Measurements from ENCODE around the gene ALDH3B1.

ALDH3B1 gene

GRCh38 chr11:68036717-68037239, 26.7 kb downstream of the ALDH3B1 start:
- Histone ChIP-seq H3K4me1 (peaks cover 64 to 79% (median 69%) of the 10 kb centered on the region in 10 experiments), H3K27me3 (no peaks in the 10 kb centered on the region), H3K4me2 (peak overlapping the region; percentile 93 to 100 (median 98)), H3K9me3 (replicated peaks in 1 of 11) (no peaks in the 10 kb centered on the region), H3K4me3 (peak overlapping the region in 4 of 10 experiments; percentile 6 to 43 (median 31); a peak in 4 of 20 replicates), H3K27ac (peak overlapping the region; percentile 73 to 92 (median 88)), H4K20me1 (peaks cover 8 to 15% (median 13%) of the 10 kb centered on the region in 11 experiments; a peak in 18 of 22 replicates), H3K9ac (peak overlapping the region; percentile 57 to 89 (median 84)), H3K36me3 (peaks cover 22 to 55% (median 29%) of the 10 kb centered on the region in 11 experiments)
- no peak for TF ChIP-seq Cebpa-rat (IDR thresholded peaks at IDR 0.05)

- Histone ChIP-seq H3K27me3 (no peaks in the 10 kb centered on the region), H3K4me3 (peak overlapping the region in 4 of 10 experiments; percentile 79 to 94 (median 90); a peak in 4 of 20 replicates), H3K4me1 (peaks cover 67 to 79% (median 72%) of the 10 kb centered on the region in 10 experiments), H3K9me3 (replicated peaks in 1 of 11) (no peaks in the 10 kb centered on the region), H4K20me1 (peaks cover 16 to 24% (median 22%) of the 10 kb centered on the region in 11 experiments), H3K4me2 (peak overlapping the region; percentile 93 to 100 (median 98)), H3K27ac (peak overlapping the region; percentile 79 to 92 (median 88)), H3K36me3 (peaks cover 24 to 56% (median 32%) of the 10 kb centered on the region in 11 experiments), H3K9ac (peak overlapping the region; percentile 79 to 90 (median 86); a peak in 21 of 22 replicates)
- no peak for TF ChIP-seq Cebpa-rat (IDR thresholded peaks at IDR 0.05)
Measured at GRCh38 chr11:68037411-68038225, 27.5 kb downstream of the ALDH3B1 start.

DNA sequence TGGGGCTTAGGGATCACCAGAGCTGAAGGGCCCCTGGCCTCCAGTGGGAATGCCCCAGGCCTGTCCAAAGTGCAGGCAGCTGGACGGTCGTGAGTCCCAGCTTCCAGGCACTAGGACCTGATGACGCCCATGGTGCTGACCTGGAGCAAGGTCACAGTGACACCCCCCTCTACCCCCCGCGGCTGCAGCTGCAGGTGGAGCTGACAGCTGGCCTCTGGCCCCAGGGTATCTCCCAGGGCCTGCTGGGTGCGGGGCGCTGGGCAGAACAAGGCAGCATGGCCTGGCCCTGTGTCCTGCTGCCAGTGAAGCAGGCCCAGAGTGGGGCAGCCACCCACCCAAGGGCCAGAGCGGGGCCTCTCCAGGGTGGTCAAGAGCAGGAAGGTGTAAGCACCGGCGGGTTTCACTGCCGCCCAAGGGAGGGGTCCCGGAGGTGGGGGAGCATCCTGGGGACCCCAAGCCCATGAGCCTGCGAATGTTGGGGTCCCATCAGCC, 28.1 kb downstream of the ALDH3B1 start:
- no peaks in the 10 kb centered on the region for H3K9me3 ChIP-seq (replicated peaks in 1 of 11)
- TF ChIP-seq Cebpa-rat (IDR thresholded peaks at IDR 0.05): no peak
- peaks cover 73 to 84% (median 77%) of the 10 kb centered on the region in 10 experiments for H3K4me1 ChIP-seq
- H3K27ac ChIP-seq: peak overlapping the region; percentile 70 to 92 (median 88)
- H3K36me3 ChIP-seq: peaks cover 24 to 56% (median 32%) of the 10 kb centered on the region in 11 experiments
- H3K9ac ChIP-seq: peak overlapping the region; percentile 79 to 90 (median 86)
- H3K27me3 ChIP-seq: no peaks in the 10 kb centered on the region
- H3K4me3 ChIP-seq: peak overlapping the region; percentile 67 to 94 (median 77)
- peak overlapping the region; percentile 93 to 100 (median 98) for H3K4me2 ChIP-seq
- peaks cover 23 to 30% (median 28%) of the 10 kb centered on the region in 11 experiments for H4K20me1 ChIP-seq

DNA sequence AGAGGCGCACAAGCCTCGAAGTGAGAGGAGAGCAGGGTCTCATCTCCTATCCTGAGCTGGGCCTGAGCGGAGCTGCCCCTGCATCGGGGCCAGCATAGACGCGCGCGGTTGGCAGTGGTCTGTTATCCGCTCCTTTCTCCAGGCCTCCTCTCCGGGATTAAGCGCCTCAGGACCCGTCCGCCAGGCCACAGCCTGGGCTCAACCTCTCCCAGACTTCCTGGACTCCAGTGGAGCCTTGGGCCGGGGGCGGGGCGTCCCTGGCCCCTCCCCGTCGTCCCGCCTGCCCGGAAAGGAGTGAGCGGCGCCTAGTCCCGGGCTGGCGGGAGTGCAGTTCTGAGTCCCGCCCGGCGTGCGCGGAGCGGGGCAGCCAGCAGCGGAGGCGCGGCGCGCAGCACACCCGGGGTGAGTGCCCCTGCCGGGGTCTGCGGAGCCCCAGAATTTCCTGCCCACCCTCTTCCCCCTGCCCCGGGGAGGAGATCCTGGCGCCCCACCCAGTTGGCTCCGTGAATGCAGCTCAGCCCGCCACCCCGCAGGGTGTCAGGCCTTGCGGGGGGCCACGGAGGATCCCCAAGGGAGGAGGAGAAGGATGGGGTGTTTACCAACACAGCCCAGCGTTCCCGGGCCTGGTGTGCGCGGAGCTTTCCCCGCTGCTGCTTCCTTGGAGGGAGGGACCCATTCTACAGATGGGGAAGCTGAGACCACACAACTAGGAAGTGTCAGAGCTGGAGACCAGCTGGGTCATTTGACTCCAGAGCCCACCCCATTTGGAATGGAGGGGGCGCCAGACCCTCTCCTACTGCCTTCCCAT, 28.8 kb downstream of the ALDH3B1 start, which contains the start of gene TCIRG1:
TSS of gene TCIRG1 (plus strand) at position 308 of the 808 bp plus-strand sequence. CDS start 2,247 bp downstream, outside the sequence.
- no peak for TF ChIP-seq Cebpa-rat (IDR thresholded peaks at IDR 0.05)
- H3K27me3 ChIP-seq: no peaks in the 10 kb centered on the region
- H3K36me3 ChIP-seq: peaks cover 24 to 56% (median 32%) of the 10 kb centered on the region in 11 experiments
- H3K9me3 ChIP-seq (replicated peaks in 1 of 11): no peaks in the 10 kb centered on the region
- peak within 1 kb of the TSS; percentile 67 to 94 (median 77) for H3K4me3 ChIP-seq
- H3K27ac ChIP-seq: peak within 1 kb of the TSS; percentile 70 to 92 (median 88)
- H3K4me2 ChIP-seq: peak within 1 kb of the TSS; percentile 93 to 100 (median 98)
- peaks cover 73 to 91% (median 80%) of the 10 kb centered on the region in 10 experiments for H3K4me1 ChIP-seq
- H3K9ac ChIP-seq: peak within 1 kb of the TSS; percentile 79 to 90 (median 86)
- H4K20me1 ChIP-seq: peaks cover 24 to 37% (median 34%) of the 10 kb centered on the region in 11 experiments

DNA sequence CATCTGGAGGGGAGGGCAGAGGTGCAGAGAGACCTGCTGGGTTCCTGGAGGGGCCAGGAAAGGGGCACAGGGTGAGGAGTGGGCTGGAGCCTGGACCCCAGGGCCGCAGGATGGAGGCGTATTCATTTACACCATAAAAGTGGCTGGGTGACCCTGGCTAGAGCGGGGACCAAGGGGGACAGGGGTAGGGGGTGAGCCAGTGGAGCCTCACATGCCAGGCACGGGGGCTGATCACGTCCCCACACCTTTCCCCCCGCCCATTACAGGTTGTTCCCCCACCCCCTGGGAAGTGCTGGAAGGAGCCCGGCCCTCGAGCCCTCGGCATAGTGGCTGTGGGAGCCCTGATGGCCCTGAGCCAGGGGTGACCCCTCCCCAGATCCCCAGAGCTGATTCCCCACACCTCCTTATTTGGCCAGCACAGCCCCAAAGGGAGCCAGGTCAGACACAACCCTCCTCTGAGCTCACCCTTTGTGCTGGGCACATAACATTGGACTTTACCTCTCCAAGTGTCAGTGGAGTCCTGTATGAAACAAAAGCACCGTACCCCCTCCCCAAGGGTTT, 29.5 kb downstream of the ALDH3B1 start:
- peaks cover 25 to 57% (median 33%) of the 10 kb centered on the region in 11 experiments for H3K36me3 ChIP-seq
- peak overlapping the region; percentile 67 to 94 (median 77) for H3K4me3 ChIP-seq
- H3K4me2 ChIP-seq: peak overlapping the region; percentile 93 to 100 (median 98)
- H3K4me1 ChIP-seq: peaks cover 66 to 95% (median 86%) of the 10 kb centered on the region in 10 experiments
- peak overlapping the region; percentile 70 to 92 (median 88) for H3K27ac ChIP-seq
- peaks cover 24 to 43% (median 41%) of the 10 kb centered on the region in 11 experiments for H4K20me1 ChIP-seq
- H3K27me3 ChIP-seq: no peaks in the 10 kb centered on the region
- TF ChIP-seq Cebpa-rat (IDR thresholded peaks at IDR 0.05): no peak
- no peaks in the 10 kb centered on the region for H3K9me3 ChIP-seq (replicated peaks in 1 of 11)
- peak overlapping the region; percentile 79 to 90 (median 86) for H3K9ac ChIP-seq

DNA sequence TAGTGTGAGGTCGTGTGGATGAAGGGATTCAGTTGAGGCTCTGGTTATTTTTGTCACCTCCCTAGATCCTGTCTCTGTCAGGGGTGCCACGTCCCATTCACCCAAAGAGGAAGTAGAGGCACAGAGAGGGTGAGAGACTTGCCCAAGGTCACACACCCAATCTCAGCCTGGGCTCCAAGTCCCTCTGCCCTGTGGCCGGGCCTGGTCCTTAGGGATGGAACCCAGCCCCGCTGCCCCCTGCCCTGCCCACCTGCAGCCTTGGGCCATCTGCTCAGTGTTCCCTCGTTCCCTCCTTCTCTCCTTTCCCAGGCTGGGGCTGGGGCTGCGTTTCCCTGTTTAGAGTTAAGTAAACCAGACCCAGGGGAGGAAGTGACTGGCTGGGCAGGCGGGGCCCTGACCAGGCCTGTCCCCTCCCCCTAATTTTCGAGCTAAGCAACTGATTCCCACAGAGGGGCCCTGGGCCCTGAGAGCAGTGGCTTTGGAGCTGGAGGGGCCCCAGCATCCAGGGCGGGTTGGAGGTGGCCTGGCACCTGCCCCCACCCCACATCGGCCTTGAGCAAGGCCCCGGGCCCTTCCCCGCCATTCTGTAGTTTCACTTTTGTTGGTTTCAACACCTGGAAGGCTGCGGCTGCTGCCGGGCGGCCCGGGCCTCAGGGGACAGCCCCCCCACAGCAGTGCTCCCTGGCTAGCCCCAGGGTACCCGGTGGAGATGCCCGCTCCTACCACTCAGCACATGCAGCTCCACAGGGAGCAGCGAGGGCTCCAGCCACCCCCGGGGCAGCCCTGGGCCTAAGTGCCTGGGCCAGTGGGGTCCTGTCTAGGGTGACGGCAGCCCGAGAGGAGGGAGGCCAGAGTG, 30.2 kb downstream of the ALDH3B1 start:
- Histone ChIP-seq H4K20me1 (peaks cover 24 to 51% (median 46%) of the 10 kb centered on the region in 11 experiments), H3K4me3 (peak overlapping the region; percentile 67 to 94 (median 77)), H3K27ac (peak overlapping the region; percentile 70 to 92 (median 88)), H3K4me1 (peaks cover 58 to 92% (median 87%) of the 10 kb centered on the region in 10 experiments), H3K9ac (peak overlapping the region; percentile 79 to 90 (median 86)), H3K4me2 (peak overlapping the region; percentile 93 to 100 (median 98)), H3K9me3 (replicated peaks in 1 of 11) (no peaks in the 10 kb centered on the region), H3K36me3 (peaks cover 31 to 57% (median 40%) of the 10 kb centered on the region in 11 experiments), H3K27me3 (no peaks in the 10 kb centered on the region)
- peak in 4 of 11 experiments; percentile 29 to 85 (median 52); a peak in 6 of 22 replicates for TF ChIP-seq Cebpa-rat (IDR thresholded peaks at IDR 0.05)

- Histone ChIP-seq H3K4me2 (peak overlapping the region; percentile 93 to 100 (median 98)), H3K27ac (peak overlapping the region; percentile 70 to 92 (median 88)), H4K20me1 (peaks cover 24 to 58% (median 53%) of the 10 kb centered on the region in 11 experiments), H3K9me3 (replicated peaks in 1 of 11) (no peaks in the 10 kb centered on the region), H3K4me3 (peak overlapping the region; percentile 67 to 94 (median 77)), H3K36me3 (peaks cover 39 to 58% (median 48%) of the 10 kb centered on the region in 11 experiments), H3K27me3 (no peaks in the 10 kb centered on the region), H3K9ac (peak overlapping the region; percentile 79 to 90 (median 86)), H3K4me1 (peaks cover 51 to 87% (median 80%) of the 10 kb centered on the region in 10 experiments)
- TF ChIP-seq Cebpa-rat (IDR thresholded peaks at IDR 0.05): no peak
Measured at GRCh38 chr11:68040957-68041591, 30.9 kb downstream of the ALDH3B1 start.

Data from BLaER1 treated with 17β-estradiol and CSF1 and Interleukin-3, amounts not matched to agents 10 nM and 100 nM (cell line).